Gastroesophageal sphincter (tissue), 4 donors: Measurements from ENCODE around the gene TYRO3. TPM values are rescaled to one million over a fixed set of nuclear protein-coding genes. Genes with fewer than 3 reads are reported as not detected.

Source experiments
- ATAC-seq: fragments of 150-250 bp; one replicate; pipeline ENCODE4 v1.9.1; 2016; ENCODE audit warnings: mild to moderate bottlenecking, moderate library complexity
- H3K27ac ChIP-seq, 4 donors: fragments of 200-600 bp; sonication (generic) in 3 of 4; 1 replicate in 3 of 4; 2 replicates in 1 of 4; pipeline ENCODE4 v1.5.1; 2016 to 2019
- H3K27me3 ChIP-seq: fragments of 200-600 bp; sonication (generic); one replicate; pipeline ENCODE4 v1.5.1; 2019
- H3K36me3 ChIP-seq, 2 donors: fragments of 200-600 bp; sonication (generic); one replicate each; pipeline ENCODE4 v1.5.1; 2019; ENCODE audit warnings: control low read depth in 1 of 2
- H3K4me1 ChIP-seq, 3 donors: fragments of 200-600 bp; sonication (generic); 1 replicate in 2 of 3; 2 replicates in 1 of 3; pipeline ENCODE4 v1.5.1; 2016 to 2019; ENCODE audit warnings: control low read depth in 2 of 3
- H3K4me3 ChIP-seq, 2 donors: fragments of 200-600 bp; sonication (generic); one replicate each; pipeline ENCODE4 v1.5.1; 2019; ENCODE audit warnings: mild to moderate bottlenecking in 1 of 2, moderate library complexity in 1 of 2
- H3K9me3 ChIP-seq, 3 donors: fragments of 200-600 bp; sonication (generic); one replicate each; pipeline ENCODE4 v1.5.1; 2017 to 2019; ENCODE audit warnings: control low read depth in 2 of 3
- EP300 ChIP-seq: sonication (generic); formaldehyde crosslinking; IDR thresholded peaks from one replicate; pipeline ENCODE4 v1.6.1; 2017; ENCODE audit warnings: antibody characterized with exemption, mild to moderate bottlenecking
- POLR2A ChIP-seq, 2 donors: fragments of 450-650 bp; IDR thresholded peaks; one replicate each; pipeline ENCODE4 v1.6.1; 2017; ENCODE audit warnings: antibody characterized with exemption in 2 of 2, mild to moderate bottlenecking in 2 of 2, moderate library complexity in 1 of 2
- POLR2AphosphoS5 ChIP-seq: sonication (generic); formaldehyde crosslinking; IDR thresholded peaks from one replicate; pipeline ENCODE4 v1.6.1; 2017; ENCODE audit warnings: antibody characterized with exemption
- WGBS, 2 donors: methylation state at CpG; one replicate each; pipeline ENCODE4 v1.1.5; 2018; ENCODE audit warnings: low coverage in 1 of 2; 5-methylcytosine and 5-hydroxymethylcytosine counted together
- total RNA-seq, 4 donors: library from RNA; depleted of rRNA; stranded (reverse); fragments of >200 nt; gene quantifications; one replicate each; pipeline ENCODE4 v1.1.0, GENCODE V29; 2016
- TF ChIP-seq, protein P1 (sequence below), 4 experiments: fragments of 200-600 bp in 2 of 4; fragments of 450-650 bp in 2 of 4; sonication (generic) in 1 of 4; IDR thresholded peaks; one replicate each; pipeline ENCODE4 v1.5.1; 2017 to 2019; ENCODE audit warnings: antibody characterized with exemption in 4 of 4, mild to moderate bottlenecking in 2 of 4, moderate library complexity in 2 of 4

TYRO3 gene
- 1 to 10 TPM; 3.1 to 9.5 (median 8.4) TPM for total RNA-seq

- no peaks in the 10 kb centered on the region for H3K27me3 ChIP-seq
- H3K4me3 ChIP-seq: peak within 1 kb of the TSS; percentile 49 to 84
- 6 to 7% methylated on average over 5 of the region's 81 CpGs for whole genome bisulfite sequencing, 2 donors
- peaks cover 0 to 5% of the 10 kb centered on the region in 2 donors for H3K36me3 ChIP-seq
- H3K4me1 ChIP-seq: peaks cover 0 to 52% (median 10%) of the 10 kb centered on the region in 3 donors
- no peaks in the 10 kb centered on the region for H3K9me3 ChIP-seq
- TF ChIP-seq EP300: no peak
- TF ChIP-seq POLR2A (IDR thresholded peaks at IDR 0.05): no peak
- TF ChIP-seq POLR2AphosphoS5: no peak
- TF ChIP-seq, protein P1, sequence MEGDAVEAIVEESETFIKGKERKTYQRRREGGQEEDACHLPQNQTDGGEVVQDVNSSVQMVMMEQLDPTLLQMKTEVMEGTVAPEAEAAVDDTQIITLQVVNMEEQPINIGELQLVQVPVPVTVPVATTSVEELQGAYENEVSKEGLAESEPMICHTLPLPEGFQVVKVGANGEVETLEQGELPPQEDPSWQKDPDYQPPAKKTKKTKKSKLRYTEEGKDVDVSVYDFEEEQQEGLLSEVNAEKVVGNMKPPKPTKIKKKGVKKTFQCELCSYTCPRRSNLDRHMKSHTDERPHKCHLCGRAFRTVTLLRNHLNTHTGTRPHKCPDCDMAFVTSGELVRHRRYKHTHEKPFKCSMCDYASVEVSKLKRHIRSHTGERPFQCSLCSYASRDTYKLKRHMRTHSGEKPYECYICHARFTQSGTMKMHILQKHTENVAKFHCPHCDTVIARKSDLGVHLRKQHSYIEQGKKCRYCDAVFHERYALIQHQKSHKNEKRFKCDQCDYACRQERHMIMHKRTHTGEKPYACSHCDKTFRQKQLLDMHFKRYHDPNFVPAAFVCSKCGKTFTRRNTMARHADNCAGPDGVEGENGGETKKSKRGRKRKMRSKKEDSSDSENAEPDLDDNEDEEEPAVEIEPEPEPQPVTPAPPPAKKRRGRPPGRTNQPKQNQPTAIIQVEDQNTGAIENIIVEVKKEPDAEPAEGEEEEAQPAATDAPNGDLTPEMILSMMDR (IDR thresholded peaks at IDR 0.05): no peak
- ATAC-seq: peak; percentile 81
- H3K27ac ChIP-seq: peak within 1 kb of the TSS in 3 of 4 donors; percentile 68 to 82 (median 77)
These were observed at the start of gene TYRO3 for GRCh38 chr15:41558400-41559238. Gene TYRO3 (plus strand): TSS chr15:41559212. CDS start chr15:41559258, 46 bp downstream.

- no peak overlapping the region for H3K4me3 ChIP-seq
- WGBS, 2 donors: 88 to 94% methylated on average over 4 to 5 of the region's 7 CpGs
- peaks cover 0 to 31% (median 26%) of the 10 kb centered on the region in 3 donors for H3K4me1 ChIP-seq
- H3K27me3 ChIP-seq: peaks cover 53% of the 10 kb centered on the region
- no peaks in the 10 kb centered on the region for H3K9me3 ChIP-seq
- TF ChIP-seq EP300 (no peak), POLR2A (IDR thresholded peaks at IDR 0.05) (no peak), POLR2AphosphoS5 (no peak)
- TF ChIP-seq, protein P1 (IDR thresholded peaks at IDR 0.05): no peak
- ATAC-seq: no peak
- no peaks in the 10 kb centered on the region for H3K36me3 ChIP-seq
- no peak overlapping the region for H3K27ac ChIP-seq
These were observed 48.3 kb upstream of the TYRO3 start for GRCh38 chr15:41510728-41511127.

- ATAC-seq: no peak
- peaks cover 0 to 31% (median 26%) of the 10 kb centered on the region in 3 donors for H3K4me1 ChIP-seq
- H3K9me3 ChIP-seq: no peaks in the 10 kb centered on the region
- TF ChIP-seq, protein P1 (IDR thresholded peaks at IDR 0.05): no peak
- TF ChIP-seq POLR2A (IDR thresholded peaks at IDR 0.05): no peak
- no peak for TF ChIP-seq EP300
- TF ChIP-seq POLR2AphosphoS5: no peak
- peak overlapping the region in 1 of 2 donors; percentile 45 for H3K4me3 ChIP-seq
- H3K27me3 ChIP-seq: peaks cover 47% of the 10 kb centered on the region
- H3K27ac ChIP-seq: no peak overlapping the region
- 3% methylated on average over 12 of the region's 56 CpGs; no CpG with 5 or more reads in 1 of the 2 donors for WGBS, 2 donors
- H3K36me3 ChIP-seq: no peaks in the 10 kb centered on the region
These were observed 47.6 kb upstream of the TYRO3 start for GRCh38 chr15:41511331-41511898.

DNA sequence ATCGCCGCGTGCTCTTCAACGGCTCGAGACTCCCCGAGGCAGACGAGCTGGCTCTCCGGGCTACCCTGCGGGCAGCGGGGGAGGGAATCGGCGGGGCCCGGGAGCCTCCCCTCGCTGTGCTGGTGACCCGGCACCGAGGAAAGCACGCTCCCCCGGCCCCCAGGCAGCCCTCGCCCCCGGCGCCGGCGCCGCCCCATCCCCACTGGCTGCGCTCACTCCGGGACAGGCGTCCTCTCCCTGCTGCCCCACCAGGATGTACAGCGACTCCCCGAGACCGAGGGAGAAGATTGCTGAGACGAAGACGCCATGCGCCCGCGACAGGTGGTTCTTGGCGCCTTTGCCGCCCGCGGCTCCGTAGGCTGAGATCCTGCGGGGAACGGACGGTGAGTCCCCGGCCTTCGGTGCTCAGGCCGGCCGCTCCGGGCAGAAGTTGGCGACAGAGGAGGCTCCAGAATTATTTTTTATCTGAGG, 47.1 kb upstream of the TYRO3 start:
- H3K27ac ChIP-seq: no peak overlapping the region
- TF ChIP-seq POLR2A (IDR thresholded peaks at IDR 0.05): no peak
- TF ChIP-seq POLR2AphosphoS5: no peak
- TF ChIP-seq, protein P1 (IDR thresholded peaks at IDR 0.05): no peak
- TF ChIP-seq EP300: no peak
- peak; percentile 19 for ATAC-seq
- peaks cover 0 to 31% (median 26%) of the 10 kb centered on the region in 3 donors for H3K4me1 ChIP-seq
- peak overlapping the region in 1 of 2 donors; percentile 45 for H3K4me3 ChIP-seq
- peaks cover 47% of the 10 kb centered on the region for H3K27me3 ChIP-seq
- H3K36me3 ChIP-seq: peaks cover 0 to 1% of the 10 kb centered on the region in 2 donors
- WGBS, 2 donors: 0% methylated on average over 2 of the region's 49 CpGs; no CpG with 5 or more reads in 1 of the 2 donors
- H3K9me3 ChIP-seq: no peaks in the 10 kb centered on the region
